HPDE6-E6E7 (cell line): ENCODE data around the gene KDM4B.

Experiments used
- DNase-seq: peaks from one replicate; pipeline ENCODE4 v3.0.0; 2011; ENCODE audit warnings: missing footprints; ENCODE audit errors: extremely low spot score

The KDM4B gene

GRCh38 chr19:5196832-5197231 is 227.9 kb downstream of the KDM4B start:
- no peak for DNase-seq

DNA sequence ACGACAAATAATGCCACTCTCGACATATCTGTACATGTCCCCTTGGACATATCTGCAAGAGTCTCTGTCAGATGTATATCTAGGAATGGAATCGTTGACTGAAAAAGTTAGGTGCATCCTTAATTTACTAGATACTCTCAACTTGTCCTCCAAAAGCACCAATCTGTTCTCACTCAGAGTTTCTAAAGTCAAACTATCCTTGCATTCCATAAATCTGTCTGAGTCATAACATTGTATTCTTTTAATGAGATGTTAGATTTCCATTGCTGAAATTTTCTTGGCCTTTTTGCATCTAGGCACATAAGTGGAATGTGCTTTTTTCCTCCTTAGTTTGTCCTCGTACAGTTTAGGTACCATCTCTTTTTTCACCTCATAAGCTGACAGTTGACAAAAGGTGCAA is 231.9 kb downstream of the KDM4B start:
- DNase-seq, result no peak

- DNase-seq, result no peak
Measured at GRCh38 chr19:5202553-5202952, 233.6 kb downstream of the KDM4B start.
